GM21526 (cell line): ENCODE results near the gene TXNDC15.
"Not testable (repeated sequence)": the region's sequence is repeated elsewhere in the genome, so short reads cannot be mapped to it uniquely, and the experiment has no call there.

Experiments used
- ATAC-seq: cut with Tn5 transposase; IDR thresholded peaks from one replicate; pipeline ENCODE4 v1.9.1; 2021; ENCODE audit warnings: moderate library complexity; ENCODE audit not compliant: unreplicated experiment, low FRiP score

The TXNDC15 gene

DNA sequence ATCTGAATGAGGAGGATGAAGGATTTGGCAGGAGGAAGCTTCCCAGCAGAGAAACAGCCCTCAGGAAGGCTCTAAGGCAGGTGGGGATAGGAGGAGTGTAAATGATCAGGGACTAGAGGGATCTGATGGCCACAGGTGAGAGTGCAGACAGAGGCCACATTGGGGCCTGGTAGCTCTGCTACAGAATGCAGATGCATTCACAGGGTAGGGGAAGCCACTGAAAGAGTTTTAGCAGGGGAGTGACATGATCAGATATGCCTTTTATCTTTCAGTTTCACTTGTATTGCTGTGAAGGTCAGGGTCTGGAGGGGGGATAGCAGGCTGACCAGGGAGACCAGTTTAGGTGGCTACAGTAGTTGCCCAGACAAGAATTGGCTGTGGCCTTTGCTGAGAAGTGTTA is 3.0 kb downstream of the TXNDC15 start:
- ATAC-seq, result no peak

DNA sequence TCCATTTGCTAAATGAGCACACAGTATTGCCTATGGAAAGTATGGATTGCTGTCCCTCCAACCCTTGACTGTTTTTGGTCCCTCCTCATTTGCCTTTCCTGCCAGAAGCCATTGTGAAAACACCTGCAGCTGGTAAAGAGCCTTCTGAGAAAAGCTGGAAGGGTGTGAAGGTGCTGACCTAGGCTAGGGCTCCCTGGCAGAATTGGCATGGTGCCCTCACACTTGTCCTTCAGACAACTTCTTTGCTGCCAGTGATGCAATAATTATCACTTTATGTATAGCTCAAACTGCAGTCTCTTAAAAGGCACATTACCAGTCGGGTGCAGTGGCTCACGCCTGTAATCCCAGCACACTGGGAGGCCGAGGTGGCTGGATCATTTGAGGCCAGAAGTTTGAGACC is 4.2 kb downstream of the TXNDC15 start:
- ATAC-seq, result no peak

DNA sequence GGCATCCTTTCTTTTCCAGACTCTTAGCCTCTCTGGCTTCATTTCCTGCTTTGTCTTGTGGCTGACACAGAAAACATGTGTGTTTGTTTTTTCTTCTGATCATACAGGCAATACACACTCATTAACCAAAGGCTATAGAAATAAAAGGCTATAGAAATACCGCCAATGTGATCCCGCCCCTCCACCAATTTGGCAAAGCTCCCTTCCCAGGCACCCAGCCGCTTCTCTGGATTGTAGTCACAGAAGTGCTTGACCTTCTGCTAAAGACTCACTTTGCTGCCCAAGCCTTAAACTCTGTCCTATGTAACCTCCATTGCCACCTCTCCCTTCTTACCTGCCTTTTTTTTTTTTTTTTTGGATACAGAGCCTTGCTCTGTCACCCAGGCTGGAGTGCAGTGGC is 5.3 kb downstream of the TXNDC15 start:
- no peak for ATAC-seq

DNA sequence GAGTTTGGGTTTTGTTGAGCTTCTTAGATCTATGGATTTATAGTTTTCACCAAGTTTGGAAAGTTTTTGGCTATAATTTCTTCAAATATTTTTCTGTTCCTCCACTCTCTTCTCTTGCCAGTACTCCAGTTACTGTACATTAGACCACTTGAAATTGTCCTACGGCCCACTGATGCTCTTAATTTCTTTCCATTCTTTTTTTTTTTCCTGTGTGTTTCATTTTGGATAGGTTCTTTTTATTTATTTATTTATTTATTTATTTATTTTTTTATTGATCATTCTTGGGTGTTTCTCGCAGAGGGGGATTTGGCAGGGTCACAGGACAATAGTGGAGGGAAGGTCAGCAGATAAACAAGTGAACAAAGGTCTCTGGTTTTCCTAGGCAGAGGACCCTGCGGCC is 6.8 kb downstream of the TXNDC15 start:
- not testable (repeated sequence) for ATAC-seq

DNA sequence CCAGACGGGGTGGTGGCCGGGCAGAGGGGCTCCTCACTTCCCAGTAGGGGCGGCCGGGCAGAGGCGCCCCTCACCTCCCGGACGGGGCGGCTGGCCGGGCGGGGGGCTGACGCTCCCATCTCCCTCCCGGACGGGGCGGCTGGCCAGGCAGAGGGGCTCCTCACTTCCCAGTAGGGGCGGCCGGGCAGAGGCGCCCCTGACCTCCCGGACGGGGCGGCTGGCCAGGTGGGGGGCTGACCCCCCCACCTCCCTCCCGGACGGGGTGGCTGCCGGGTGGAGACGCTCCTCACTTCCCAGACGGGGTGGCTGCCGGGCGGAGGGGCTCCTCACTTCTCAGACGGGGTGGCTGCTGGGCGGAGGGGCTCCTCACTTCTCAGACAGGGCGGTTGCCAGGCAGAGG is 7.5 kb downstream of the TXNDC15 start:
- ATAC-seq, result not testable (repeated sequence)

DNA sequence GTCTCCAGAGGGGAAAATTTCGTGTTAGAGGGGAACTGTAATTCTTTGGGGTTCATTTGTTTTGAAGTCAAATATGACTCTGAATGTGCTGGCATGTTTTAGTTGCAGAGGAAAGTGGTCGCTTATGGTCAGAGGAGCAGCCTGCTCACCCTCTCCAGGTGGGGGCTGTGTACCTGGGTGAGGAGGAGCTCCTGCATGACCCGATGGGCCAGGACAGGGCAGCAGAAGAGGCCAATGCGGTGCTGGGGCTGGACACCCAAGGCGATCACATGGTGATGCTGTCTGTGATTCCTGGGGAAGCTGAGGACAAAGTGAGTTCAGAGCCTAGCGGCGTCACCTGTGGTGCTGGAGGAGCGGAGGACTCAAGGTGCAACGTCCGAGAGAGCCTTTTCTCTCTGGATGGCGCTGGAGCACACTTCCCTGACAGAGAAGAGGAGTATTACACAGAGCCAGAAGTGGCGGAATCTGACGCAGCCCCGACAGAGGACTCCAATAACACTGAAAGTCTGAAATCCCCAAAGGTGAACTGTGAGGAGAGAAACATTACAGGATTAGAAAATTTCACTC is 13.5 kb downstream of the TXNDC15 start:
- no peak for ATAC-seq

DNA sequence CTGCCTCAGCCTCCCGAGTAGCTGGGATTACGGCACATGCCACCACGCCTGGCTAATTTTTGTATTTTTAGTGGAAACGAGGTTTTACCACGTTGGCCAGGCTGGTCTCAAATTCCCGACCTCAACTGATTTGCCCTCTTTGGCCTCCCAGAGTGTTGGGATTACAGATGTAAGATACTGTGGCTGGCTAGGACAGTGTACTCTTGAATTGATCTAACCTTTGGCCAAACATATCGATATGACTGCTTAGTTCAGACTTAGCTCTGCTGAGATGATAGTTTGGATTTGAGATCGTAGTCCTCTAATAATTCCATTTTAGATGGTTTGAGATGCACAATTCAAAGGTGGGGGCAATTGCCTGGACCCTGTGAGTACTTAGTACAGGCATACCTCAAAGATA is 15.2 kb downstream of the TXNDC15 start:
- ATAC-seq, result no peak

GRCh38 chr5:134891473-134891872 is 17.3 kb downstream of the TXNDC15 start:
- ATAC-seq, result no peak

DNA sequence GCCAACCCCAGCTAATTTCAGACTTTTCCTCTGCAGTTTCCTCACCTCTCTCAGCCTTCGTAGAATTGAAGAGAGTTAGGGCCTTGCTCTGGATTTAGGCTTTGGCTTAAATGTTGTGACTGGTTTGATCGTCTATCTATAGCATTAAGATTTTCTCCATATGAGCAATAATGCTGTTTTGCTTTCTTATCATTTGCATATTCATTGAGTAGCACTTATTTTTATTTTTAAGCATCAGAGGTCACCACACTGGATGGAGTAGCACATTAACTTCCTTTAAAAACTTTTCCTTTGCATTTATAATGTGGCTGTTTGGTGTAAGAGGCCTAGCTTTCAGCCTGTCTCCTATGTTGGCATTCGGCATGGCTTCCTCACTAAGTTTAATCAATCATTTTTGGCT is 18.1 kb downstream of the TXNDC15 start:
- no peak for ATAC-seq

DNA sequence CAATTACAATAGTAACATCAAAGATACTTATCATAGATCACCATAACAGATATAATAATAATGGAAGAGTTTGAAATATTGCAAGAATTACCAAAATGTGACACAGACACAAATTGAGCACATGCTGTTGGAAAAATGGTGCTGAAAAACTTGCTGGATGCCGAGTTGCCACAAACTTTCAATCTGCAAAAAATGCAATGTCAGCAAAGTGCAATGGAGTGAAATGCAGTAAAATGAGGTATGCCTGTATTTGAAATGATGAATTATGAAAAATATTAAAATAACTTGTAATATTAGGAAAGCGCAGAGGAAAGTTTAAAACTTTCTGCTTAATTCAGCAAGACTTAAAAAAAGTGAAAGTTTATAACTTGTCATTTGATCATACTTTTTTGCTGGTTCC is 18.8 kb downstream of the TXNDC15 start:
- ATAC-seq, result no peak

GRCh38 chr5:134893748-134894505 is 19.8 kb downstream of the TXNDC15 start:
- no peak for ATAC-seq

- ATAC-seq, result no peak
These were observed 28.1 kb downstream of the TXNDC15 start for GRCh38 chr5:134902071-134902801.

DNA sequence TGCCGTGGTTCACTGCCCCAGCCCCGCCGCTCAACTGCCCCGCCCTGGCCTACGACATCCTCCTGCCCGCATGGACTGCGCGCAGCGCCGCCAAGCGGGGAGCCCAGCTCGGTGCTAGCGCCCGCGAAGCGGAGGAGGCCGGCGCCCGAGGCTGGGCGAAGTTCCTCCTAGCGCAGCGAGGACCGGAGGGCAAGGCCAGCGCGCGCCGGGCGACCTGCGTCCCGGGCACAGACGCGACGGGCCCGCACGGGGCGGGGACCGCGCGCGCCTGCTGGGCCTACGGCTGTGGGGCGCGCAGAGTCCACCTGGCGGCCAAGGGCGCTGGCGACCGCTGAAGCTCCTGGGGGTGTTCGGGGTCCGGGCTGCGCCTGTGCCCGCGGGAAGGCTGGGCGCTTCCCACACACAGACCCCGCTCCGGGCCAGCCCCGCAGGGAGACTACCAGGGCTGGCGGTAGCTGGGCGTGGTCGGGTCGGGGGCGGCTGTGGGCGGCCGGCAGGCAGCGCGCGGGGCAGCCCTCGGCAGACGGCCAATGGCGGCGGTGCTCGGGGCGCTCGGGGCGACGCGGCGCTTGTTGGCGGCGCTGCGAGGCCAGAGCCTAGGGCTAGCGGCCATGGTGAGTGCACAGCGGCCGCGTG is 30.6 kb downstream of the TXNDC15 start, which contains the start of gene PCBD2:
TSS of gene PCBD2 (plus strand) at position 522 of the 636 bp plus-strand sequence. CDS start at position 531, 9 bp downstream.
- ATAC-seq, result peak; percentile 77

- ATAC-seq, result peak; percentile 29
These were observed 31.2 kb downstream of the TXNDC15 start for GRCh38 chr5:134905246-134905996.

DNA sequence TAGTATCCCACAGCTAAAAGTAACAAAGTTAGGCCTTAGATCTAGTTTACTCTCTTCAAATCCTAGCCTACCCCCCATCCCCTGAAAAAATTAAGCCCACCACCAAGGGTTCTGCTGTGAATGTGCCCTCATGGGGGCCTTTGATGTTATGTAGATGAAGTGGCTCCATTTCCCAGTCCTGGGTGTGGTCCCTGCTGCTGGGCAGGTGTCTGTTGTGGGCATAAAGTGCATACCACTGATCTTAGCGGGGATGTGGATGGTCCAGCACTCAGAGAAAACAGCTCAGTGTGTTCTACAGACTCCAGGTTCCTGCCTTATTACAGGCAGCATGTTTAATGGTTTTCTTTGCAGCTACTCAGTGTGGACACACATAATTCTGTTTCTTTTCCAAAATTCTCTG is 32.6 kb downstream of the TXNDC15 start:
- no peak for ATAC-seq

GRCh38 chr5:134910752-134911151 is 36.6 kb downstream of the TXNDC15 start:
- ATAC-seq, result not testable (repeated sequence)

DNA sequence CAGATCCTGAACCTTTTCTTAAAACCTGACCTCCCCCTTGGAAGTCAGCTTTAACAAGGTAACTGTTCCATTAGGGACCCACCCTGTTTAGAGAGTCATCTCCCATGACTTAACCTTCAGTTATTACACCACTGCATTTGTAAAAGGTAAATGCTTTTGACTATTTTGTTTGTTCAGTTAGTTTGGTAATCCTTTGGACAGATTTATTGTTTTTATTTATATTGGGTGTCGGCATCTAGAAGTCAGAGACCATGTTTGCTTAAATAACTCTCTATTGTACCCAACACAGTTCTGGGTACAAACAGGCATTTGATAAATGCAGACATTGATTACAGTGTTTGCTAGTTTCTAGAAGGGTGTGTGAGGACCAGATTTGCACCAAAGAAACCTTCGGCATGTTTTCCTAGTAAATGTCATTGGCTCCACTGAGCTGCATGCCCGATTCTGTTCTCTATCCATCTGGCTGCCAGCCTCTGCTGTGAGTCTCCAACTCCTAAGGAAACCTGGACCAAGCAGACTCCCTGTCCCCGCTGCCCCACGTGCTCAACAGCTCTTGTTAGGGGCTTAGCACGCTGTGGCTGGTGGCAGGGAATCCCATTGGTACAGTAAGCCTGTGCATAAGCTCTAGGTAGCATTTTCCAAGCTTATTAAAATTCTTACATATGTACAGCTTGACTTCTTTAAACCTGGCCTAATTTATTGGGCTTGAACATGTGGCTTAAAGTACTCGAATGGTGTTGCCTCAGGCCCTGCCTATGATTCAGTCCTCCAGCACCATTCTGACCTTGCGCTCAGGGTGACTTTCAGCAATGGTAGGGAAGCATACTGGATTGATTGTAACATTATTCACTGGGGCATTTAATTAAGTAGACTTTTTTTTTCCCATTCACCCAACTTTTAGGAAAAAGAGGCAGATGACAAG is 37.4 kb downstream of the TXNDC15 start:
- no peak for ATAC-seq

DNA sequence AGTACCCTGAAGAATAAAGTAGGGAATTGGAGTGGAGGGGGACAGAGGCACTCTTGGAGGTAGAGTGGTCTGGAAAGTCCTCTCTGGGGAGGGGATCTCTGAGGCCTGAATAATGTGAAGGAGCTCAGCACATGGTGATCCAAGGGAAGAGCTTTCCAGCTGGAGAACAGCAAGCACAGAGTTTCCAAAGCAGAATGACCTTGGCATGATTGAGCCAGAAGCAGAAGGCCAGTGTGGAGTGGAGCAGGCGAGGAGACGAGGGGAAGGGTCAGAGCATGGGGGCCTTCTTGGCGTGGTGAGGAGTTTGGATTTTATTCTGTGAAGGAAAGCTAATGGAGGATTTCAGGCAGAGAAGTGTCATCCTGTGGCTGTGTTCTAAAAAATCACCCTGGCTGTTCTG is 39.1 kb downstream of the TXNDC15 start:
- ATAC-seq, result no peak

DNA sequence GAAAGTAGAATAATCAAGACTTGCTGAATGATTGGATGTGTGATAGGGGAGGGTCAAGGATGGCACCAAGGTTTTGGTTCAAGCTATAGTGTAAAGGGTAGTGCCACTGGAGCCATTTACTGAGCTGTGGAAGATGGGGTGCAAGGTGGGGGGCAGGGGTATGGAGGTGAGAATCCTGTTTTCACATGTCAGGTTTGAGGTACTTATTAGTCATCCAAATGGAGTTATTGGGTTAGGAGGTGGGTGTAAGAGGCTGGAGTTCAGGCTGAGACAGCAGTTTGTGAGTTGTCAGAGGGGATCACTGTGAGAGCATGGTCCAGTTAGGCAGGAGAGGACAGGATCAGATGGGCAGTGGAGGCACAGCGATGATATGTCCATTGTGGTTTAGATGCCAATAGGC is 39.6 kb downstream of the TXNDC15 start:
- ATAC-seq, result no peak
